HEK293T (cell line): Measurements from ENCODE around the gene PDPR.
"Not testable (repeated sequence)": the region's sequence is repeated elsewhere in the genome, so short reads cannot be mapped to it uniquely, and the experiment has no call there.

Experiments
- ARNT ChIP-seq: fragments of 450-650 bp; IDR thresholded peaks from 2 replicates; pipeline ENCODE4 v1.6.1; 2017; ENCODE audit warnings: mild to moderate bottlenecking
- BHLHE40 ChIP-seq: fragments of 450-650 bp; IDR thresholded peaks from 2 replicates; pipeline ENCODE4 v1.6.1; 2016; ENCODE audit warnings: mild to moderate bottlenecking, moderate library complexity, borderline replicate concordance
- ELF4 ChIP-seq: fragments of 450-650 bp; IDR thresholded peaks from 2 replicates; pipeline ENCODE4 v1.6.1; 2017; ENCODE audit warnings: antibody characterized with exemption
- FOXM1 ChIP-seq: fragments of 450-650 bp; IDR thresholded peaks from 2 replicates; pipeline ENCODE4 v1.6.1; 2017; ENCODE audit warnings: mild to moderate bottlenecking, borderline replicate concordance
- HDGF ChIP-seq: fragments of 450-650 bp; IDR thresholded peaks from 2 replicates; pipeline ENCODE4 v1.6.1; 2017; ENCODE audit warnings: antibody characterized with exemption, borderline replicate concordance
- L3MBTL2 ChIP-seq: fragments of 450-650 bp; conservative IDR thresholded peaks from 2 replicates; pipeline ENCODE4 v1.6.1; 2016; ENCODE audit warnings: mild to moderate bottlenecking
- NFRKB ChIP-seq: fragments of 450-650 bp; IDR thresholded peaks from 2 replicates; pipeline ENCODE4 v1.6.1; 2016; ENCODE audit warnings: mild to moderate bottlenecking, moderate library complexity
- SP1 ChIP-seq: fragments of 450-650 bp; IDR thresholded peaks from 2 replicates; pipeline ENCODE4 v1.6.1; 2017
- SUZ12 ChIP-seq: fragments of 450-650 bp; IDR thresholded peaks from 2 replicates; pipeline ENCODE4 v1.6.1; 2016; ENCODE audit warnings: mild to moderate bottlenecking
- TARDBP ChIP-seq: fragments of 450-650 bp; IDR thresholded peaks from 2 replicates; pipeline ENCODE4 v1.6.1; 2016
- ZNF384 ChIP-seq: fragments of 450-650 bp; IDR thresholded peaks from 2 replicates; pipeline ENCODE4 v1.6.1; 2016

GRCh38 chr16:70196683-70197300 is 82.7 kb downstream of the PDPR start:
- TF ChIP-seq ELF4, ZNF384, FOXM1, SP1, BHLHE40, TARDBP, HDGF, SUZ12, L3MBTL2, ARNT, NFRKB: not testable (repeated sequence)
